Choroid plexus epithelial cell (primary cell): ENCODE results near the gene RUNX2.

Experiments used
- DNase-seq: peaks from one replicate; pipeline ENCODE4 v3.0.0-alpha.2; 2010; ENCODE audit warnings: low read depth
- H3K4me3 ChIP-seq: 2 replicates; pipeline ENCODE4 v1.5.1; 2011; ENCODE audit warnings: low read depth, mild to moderate bottlenecking, control low read depth, low read length, moderate library complexity
- CTCF ChIP-seq: conservative IDR thresholded peaks from 2 replicates; pipeline ENCODE4 v1.5.1; 2011; ENCODE audit warnings: low read depth, mild to moderate bottlenecking, control low read depth, inconsistent platforms, low read length, moderate library complexity

RUNX2 gene

GRCh38 chr6:45518013-45518720 is 190.0 kb downstream of the RUNX2 start:
- H3K4me3 ChIP-seq: no peak overlapping the region
- no peak for DNase-seq
- TF ChIP-seq CTCF: no peak

- TF ChIP-seq CTCF: no peak
- DNase-seq: no peak
- no peak overlapping the region for H3K4me3 ChIP-seq
These were observed 193.1 kb downstream of the RUNX2 start for GRCh38 chr6:45521226-45521625.

GRCh38 chr6:45522486-45522885 is 194.4 kb downstream of the RUNX2 start:
- no peak for TF ChIP-seq CTCF
- no peak overlapping the region for H3K4me3 ChIP-seq
- DNase-seq: no peak

GRCh38 chr6:45527210-45527609 is 199.1 kb downstream of the RUNX2 start:
- TF ChIP-seq CTCF: no peak
- no peak for DNase-seq
- H3K4me3 ChIP-seq: no peak overlapping the region

GRCh38 chr6:45531999-45532595 is 204.0 kb downstream of the RUNX2 start:
- DNase-seq: no peak
- H3K4me3 ChIP-seq: no peak overlapping the region

GRCh38 chr6:45532721-45533210 is 204.6 kb downstream of the RUNX2 start:
- peak overlapping the region; percentile 3 for H3K4me3 ChIP-seq
- no peak for TF ChIP-seq CTCF
- peak; percentile 79 for DNase-seq

More at GRCh38 chr6:45531999-45532595, 204.0 kb downstream of the RUNX2 start:
- no peak for TF ChIP-seq CTCF

GRCh38 chr6:45533386-45533785 is 205.3 kb downstream of the RUNX2 start:
- peak overlapping the region; percentile 3 for H3K4me3 ChIP-seq
- no peak for DNase-seq
- TF ChIP-seq CTCF: no peak
